ENCODE data around the gene OR12D1. TPM values are rescaled to one million over a fixed set of nuclear protein-coding genes. Genes with fewer than 3 reads are reported as not detected.
A peak's percentile ranks its signal among the peaks of the same experiment; 100 is the strongest.
"Not testable (repeated sequence)": the region's sequence is repeated elsewhere in the genome, so short reads cannot be mapped to it uniquely, and the experiment has no call there.

OR12D1 gene
- not detected for total RNA-seq

DNA sequence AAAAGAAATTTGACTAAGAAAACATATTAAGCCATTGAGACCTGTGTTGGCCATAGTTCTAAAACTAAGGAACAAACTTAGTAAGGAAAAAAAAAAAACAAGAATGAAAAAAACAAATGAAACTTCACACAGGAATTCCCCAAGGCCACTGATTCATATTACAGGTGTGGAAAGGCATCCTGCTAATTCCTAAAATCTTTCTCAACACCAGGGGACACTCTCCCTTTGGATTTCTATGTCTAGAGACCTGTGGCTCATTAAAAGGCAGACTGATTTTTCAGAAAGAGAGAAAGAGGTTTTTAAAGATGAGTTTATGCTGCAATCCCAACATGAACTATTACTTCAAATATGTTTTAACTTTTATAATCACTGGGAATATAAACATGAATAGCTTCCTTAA lies at the start of gene OR12D1:
TSS of gene OR12D1 (plus strand) at position 341 of the 400 bp plus-strand sequence.
- DNase-seq (ENCODE audit: low read depth in 2 of 3, low spot score in 2 of 3), result peak in 1 of 3 donors; percentile 10

DNA sequence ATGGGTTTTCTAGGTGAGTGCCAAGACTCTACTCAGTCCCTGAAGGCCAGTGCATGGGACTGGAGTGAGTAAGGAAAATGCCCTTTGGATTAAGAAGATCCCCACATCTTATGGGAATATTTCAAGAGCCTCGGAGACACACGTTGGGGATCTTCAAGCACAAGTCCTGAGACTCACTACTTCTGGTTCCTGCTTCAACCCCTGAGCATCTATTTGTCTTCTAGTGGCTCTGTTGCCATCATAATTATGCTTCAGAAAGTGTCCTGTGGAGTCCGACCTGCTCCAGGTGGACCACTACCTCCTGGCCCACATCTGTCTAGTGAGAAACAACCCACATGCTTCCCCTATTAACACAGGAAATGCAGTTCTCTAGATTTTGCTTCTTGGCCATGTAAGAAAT lies 46.0 kb upstream of the OR12D1 start, which contains the start of gene OR5V1:
TSS of gene OR5V1 (minus strand) at position 101 of the 400 bp plus-strand sequence. CDS start 12,670 bp downstream, outside the sequence.
- DNase-seq (ENCODE audit: low read depth in 2 of 3, low spot score in 2 of 3), result no peak

DNA sequence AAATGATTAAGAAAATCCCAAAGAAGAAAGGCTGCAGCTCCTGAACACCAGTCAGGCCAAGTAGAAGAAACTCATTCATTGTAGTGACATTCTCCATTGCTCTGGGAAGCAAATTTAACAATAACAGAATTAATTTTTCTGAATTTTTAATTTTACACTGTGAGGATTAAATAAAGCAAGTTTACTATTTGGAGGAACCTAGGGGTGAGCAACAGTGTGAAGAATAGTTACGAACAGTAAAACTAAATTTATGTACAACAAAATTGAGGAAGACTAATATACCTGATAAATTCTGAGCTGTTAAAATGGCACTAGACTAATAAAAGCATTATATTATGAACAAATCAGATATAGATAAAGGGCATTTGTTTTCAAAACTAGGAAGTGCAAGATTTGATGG lies 39.5 kb upstream of the OR12D1 start, which contains the start of gene OR12D3:
TSS of gene OR12D3 (minus strand) at position 101 of the 400 bp plus-strand sequence. CDS start at position 97, 4 bp downstream.
- DNase-seq (ENCODE audit: low read depth in 2 of 3, low spot score in 2 of 3), result no peak

DNA sequence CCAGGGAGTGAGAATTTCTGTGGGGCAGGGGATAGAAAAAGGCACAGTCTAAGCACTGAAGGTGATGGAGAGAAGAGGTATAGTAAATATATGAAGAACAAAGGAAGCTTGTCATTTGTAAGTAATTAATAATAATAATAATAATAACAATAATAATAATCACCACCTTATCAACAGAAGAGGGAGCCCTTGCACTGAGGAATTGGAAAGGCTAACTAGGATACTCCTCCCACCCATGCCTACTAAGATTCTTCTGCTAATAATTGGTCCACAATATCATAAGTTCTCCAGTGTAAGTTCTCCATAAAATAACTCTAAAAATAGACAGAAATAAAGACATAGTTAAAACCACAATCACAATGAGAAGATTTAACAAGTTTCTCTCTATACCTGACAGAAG lies 38.7 kb upstream of the OR12D1 start:
- DNase-seq (ENCODE audit: low read depth in 2 of 3, low spot score in 2 of 3), result peak in 2 of 3 donors; percentile 22 to 35

DNA sequence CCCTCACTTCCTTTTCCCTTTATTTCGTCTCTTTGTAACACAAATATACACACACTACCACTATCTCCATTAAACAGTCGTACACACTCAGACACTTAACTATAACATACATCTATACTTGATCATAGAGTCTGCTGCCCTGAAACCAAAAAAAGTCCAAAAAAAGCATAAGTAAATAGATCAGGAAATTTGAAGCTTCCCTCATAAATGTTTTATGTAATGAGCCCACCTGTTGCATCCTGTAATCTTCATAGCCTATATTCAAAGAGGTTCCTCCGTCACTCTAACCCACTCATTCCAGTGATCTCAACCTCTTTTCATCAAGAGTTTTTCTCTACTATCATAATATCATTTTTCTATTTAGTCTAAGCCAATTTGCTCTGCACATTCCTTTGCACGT lies 26.2 kb upstream of the OR12D1 start:
- no peak for DNase-seq (ENCODE audit: low read depth in 2 of 3, low spot score in 2 of 3)

DNA sequence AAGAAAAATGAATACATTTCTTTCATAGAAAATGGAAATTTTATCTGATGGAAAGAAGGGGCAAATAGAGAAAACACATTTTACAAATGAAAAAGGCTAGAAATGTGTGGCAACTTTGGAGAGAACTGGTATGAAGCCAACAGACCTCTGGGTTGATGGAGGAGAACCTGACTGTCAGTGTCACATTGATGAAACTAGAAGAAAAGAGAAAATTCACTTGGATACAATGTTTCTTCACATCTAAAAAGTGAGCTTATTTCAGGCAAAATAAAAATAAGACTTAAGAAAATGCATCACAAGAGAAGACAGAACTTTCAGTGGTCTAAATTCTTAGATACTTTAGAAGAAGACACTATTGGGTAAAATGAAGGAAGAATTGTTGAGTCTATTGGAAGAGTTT lies 19.4 kb upstream of the OR12D1 start, which contains the start of gene OR12D2:
TSS of gene OR12D2 (plus strand) at position 301 of the 400 bp plus-strand sequence. CDS start 1,069 bp downstream, outside the sequence.
- DNase-seq (ENCODE audit: low read depth in 2 of 3, low spot score in 2 of 3), result no peak

DNA sequence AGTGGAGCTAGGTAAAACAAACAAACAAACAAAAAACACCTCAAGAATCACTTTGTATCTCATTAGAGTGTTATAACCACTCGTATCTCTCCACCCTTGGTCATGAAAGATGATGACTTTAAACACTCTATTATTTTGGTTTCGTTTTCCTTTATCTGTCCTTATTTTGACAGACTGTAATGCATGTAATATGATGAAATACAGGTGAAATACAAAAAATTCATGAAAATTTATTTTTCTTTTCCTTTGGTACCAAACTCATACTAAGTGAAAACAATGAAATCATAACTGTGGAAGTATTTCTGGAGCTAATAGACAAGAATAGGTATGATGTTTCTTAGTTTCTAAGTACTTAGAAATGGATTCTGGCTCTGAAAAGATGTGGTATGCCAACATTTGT lies 15.2 kb upstream of the OR12D1 start:
- no peak for DNase-seq (ENCODE audit: low read depth in 2 of 3, low spot score in 2 of 3)

DNA sequence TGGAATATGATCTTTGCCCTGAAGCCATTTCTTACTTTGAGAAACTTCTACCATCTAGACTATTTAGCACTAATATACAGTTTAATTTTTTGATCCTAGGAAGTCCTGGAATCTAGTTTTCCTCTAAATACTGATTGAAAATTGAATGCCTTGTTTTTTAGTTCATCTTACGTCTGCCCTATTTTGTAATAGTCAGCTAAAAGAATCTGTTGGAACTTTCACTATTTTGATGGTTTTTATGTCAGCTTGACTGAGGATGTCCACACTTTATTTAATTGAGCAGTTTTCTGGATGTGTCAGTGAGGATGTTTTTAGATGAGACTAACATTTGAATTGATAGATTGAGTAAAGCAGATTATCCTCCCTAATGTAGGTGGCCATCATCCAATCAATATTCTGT lies 10.9 kb upstream of the OR12D1 start:
- no peak for DNase-seq (ENCODE audit: low read depth in 2 of 3, low spot score in 2 of 3)

DNA sequence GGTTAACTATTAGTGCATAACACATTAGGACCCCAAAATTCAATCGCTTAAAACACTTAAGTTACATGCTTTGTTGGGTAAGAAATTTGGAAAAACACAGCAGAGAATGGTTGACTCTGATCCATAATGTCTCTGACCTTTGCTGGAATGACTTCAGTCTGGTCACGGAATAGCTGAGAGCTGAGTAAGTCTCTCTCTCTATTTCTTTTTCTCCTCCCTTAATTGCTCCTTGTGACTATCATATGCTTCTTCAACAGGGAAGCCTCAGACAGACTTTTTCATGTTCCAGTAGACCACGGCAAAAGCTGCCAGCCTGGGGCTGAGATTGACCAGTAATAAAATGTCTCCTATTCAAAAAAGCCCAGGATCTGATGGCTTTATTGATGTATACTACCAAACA lies 4.8 kb downstream of the OR12D1 start:
- no peak for DNase-seq (ENCODE audit: low read depth in 2 of 3, low spot score in 2 of 3)

DNA sequence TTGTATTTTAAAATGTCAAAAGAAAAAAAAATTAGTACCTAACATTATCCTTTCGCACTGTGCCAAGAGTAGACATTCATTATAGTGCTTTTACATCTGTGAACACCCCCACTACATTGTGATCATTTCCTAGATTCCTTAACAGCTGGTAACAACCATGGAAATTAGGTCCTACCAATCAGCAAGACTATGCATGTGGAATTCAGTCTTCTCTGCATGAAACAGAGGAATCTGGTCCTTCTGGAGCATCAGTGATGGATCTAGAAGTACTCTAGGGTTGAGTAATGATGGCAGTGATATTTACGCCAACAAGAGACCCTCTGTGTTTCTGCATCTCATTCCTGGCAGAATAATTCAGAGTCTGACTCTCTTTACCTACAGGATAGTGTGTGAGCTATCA lies 9.4 kb downstream of the OR12D1 start:
- DNase-seq (ENCODE audit: low read depth in 2 of 3, low spot score in 2 of 3), result no peak

DNA sequence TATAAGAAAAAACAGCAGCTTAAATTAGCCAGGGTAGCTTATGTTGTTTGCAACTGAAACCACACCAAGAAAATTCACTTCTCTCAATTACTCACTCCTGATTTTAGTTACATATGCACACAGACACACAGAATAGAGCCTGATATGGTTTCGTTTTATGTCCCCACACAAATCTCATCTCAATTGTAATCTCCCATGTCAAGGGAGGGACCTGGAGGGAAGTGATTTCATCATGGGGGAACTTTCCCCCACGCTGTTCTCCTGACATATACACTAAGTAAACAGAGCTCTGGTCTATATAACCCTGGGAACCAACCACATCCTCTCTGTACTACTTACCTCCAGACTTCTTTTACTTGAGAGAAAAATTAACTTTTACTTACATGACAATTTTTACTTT lies 9.8 kb downstream of the OR12D1 start:
- DNase-seq (ENCODE audit: low read depth in 2 of 3, low spot score in 2 of 3), result no peak

DNA sequence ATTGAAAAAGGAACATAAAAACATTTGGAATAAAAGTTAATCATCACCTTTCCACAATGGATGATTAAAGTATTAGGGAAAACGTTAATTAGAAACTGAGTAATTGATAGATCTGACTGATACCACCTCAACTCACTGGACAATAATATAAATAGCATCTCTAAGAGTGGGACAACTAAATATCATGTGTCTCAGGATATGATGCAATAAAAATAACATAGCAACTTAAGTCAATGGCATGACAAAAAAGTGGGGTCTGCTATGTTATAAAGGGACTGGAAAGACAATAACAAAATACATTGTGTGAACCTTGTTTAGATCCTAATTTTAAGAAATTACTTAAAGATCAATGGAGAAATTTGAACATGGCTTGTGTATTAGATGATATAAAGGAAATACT lies 10.3 kb downstream of the OR12D1 start:
- DNase-seq (ENCODE audit: low read depth in 2 of 3, low spot score in 2 of 3), result no peak

DNA sequence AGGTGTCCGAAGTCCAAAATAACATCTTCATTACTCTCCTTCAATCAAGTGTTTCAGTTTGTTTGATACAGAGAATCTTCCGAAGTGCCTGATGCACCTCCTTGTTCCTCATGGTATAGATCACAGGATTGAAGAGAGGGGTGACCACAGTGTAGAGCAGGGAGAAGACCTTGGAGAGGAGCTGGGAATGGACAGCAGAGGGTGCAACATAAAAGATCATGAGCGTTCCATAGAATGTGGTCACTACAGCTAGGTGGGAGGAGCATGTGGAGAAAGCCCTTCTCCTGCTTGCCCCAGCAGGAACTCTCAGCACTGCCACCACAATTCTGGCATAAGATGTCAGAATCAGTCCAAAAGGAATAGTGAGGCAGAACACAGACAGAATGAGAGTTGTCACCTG lies 11.9 kb downstream of the OR12D1 start:
- no peak for DNase-seq (ENCODE audit: low read depth in 2 of 3, low spot score in 2 of 3)

DNA sequence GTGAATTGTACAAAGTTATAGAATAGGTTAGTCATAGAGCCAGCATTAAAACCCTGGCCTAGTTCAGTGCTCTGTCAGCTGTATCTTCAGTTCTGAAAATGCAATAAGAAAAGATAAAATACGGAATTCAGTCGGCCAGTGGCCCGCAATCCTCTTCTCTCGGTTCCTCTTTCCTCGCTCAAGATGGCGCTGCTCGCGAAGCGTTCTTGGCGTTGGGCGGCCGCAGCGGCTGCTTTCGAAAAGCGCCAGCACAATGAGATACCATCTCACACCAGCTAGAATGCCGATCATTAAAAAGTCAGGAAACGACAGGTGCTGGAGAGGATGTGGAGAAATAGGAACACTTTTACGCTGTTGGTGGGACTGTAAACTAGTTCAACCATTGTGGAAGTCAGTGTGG lies 22.0 kb downstream of the OR12D1 start:
- DNase-seq (ENCODE audit: low read depth in 2 of 3, low spot score in 2 of 3), result peak in 2 of 3 donors; percentile 21 to 41

DNA sequence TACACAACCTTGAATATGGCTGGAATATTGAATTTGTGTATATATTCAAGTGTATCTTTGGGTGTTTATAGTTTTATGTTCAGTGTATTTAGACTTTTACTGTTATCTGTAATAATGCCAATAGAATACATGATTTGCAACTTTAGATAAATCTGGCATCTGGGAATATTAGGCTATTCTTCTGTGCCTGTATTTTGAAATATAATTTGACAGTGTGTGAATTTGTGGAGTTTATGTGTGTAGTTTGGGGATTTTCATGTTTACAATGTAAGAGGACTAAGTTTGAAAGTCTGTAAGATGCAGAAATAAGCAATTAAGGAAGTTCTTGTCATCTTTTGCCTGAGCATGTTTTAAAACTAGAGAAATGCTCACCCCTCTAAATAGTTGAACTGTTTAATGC lies 24.3 kb downstream of the OR12D1 start, which contains the start of gene OR10C1:
TSS of gene OR10C1 (plus strand) at position 301 of the 400 bp plus-strand sequence. CDS start 710 bp downstream, outside the sequence.
- no peak for DNase-seq (ENCODE audit: low read depth in 2 of 3, low spot score in 2 of 3)

DNA sequence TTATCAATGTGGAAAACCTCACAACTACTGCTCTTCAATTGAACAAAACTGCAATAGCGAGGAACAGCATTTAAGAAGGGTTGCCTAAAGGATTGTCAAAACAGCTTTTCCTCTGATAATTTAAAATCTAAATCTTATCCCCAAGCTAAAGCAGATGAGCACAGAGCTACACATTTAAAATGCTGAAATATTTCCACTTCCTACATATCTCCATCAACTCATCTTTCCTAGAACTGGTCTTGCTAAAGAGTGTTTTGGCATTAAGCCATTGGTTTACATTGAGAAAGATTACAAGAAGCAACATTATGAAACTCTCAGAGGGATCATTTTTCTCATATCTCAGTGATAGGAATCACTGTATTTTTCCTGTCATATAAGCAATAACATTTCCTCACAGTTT lies 28.0 kb downstream of the OR12D1 start:
- DNase-seq (ENCODE audit: low read depth in 2 of 3, low spot score in 2 of 3), result no peak

DNA sequence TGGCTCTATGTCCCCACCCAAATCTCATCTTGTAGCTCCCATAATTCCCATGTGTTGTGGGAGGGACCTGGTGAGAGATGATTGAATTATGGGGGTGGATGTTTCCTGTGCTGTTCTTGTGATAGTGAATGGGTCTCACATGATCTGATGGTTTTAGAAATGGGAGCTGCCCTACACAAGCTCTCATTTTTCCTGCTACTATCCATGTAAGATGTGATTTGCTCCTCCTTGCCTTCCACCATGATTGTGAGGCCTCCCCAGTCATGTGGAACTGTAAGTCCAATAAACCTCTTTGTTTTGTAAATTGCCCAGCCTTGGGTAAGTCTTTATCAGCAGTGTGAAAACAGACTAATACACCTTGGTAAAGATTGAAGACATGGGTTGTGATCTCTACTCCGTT lies 29.3 kb downstream of the OR12D1 start:
- DNase-seq (ENCODE audit: low read depth in 2 of 3, low spot score in 2 of 3), result not testable (repeated sequence)

DNA sequence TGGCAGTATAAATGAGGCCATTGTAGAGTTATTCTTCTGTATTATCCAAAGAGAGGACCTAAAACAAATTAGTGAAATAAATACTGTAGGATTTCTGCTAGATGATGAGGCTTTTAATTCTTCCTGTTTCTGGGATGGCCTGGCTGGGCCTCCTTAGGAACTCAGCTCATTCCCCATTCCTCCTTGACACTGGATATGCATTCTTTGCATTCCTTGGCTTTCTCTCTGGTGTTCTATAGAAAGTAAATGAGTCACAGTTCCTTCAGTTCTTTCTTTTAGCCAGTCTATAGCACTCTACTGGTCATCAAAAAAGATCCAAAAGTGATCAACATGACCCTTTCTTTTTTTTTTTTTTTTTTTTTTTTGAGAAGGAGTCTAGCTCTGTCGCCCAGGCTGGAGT lies 32.9 kb downstream of the OR12D1 start:
- no peak for DNase-seq (ENCODE audit: low read depth in 2 of 3, low spot score in 2 of 3)

DNA sequence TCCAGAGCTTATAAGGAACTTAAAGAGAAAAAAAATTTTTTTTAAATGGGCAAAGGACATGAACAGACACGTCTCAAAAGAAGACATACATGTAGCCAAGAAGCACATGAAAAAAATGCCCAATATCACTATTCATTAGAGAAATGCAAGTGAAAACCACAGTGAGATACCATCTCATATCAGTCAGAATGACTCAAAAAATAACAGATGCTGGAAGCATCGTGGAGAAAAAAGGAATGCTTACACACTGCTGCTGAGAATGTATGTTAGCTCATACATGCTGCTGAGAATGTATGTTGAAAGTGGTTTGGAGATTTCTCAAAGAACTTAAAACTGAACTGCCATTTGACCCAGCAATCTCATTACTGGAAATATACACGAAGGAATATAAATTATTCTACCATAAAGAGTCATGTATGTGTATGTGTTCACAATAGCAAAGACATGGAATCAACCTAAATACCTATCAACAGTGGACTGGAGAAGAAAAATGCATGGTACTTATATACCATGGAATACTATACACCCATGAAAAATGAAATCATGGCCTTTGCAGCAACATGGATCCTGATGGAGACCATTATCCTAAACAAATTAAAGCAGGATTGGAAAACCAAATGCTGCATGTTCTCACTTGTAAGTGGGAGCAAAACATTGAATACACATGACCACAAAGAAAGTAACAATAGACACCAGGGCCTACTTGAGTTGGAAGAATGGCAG lies 36.9 kb downstream of the OR12D1 start:
- DNase-seq (ENCODE audit: low read depth in 2 of 3, low spot score in 2 of 3), result no peak

DNA sequence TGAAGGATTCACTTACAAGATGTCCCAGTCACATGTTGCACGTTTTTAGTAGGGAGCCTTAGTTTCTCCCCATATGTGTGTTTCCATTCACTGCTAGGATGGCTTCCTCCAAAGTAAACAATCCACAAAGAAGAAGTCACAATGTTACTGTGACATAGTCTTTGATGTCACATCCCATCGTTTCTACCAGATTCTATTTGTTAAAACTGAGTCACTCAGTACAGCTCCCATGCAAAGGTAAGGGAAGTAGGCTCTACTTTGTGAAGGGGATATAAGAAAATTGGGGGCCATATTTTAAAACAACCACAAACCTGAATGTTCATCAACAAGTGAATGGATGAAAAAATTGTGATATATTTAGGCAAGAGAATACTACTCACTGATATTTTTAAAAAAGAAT lies 42.2 kb downstream of the OR12D1 start, which contains the start of the genes OR11A1 and OR2H1:
TSS of gene OR11A1 (minus strand) at position 101 of the 400 bp plus-strand sequence. CDS start 29,430 bp downstream, outside the sequence.
TSS of gene OR2H1 (plus strand) at position 185 of the 400 bp plus-strand sequence. CDS start 4,615 bp downstream, outside the sequence.
- DNase-seq (ENCODE audit: low read depth in 2 of 3, low spot score in 2 of 3), result no peak

DNA sequence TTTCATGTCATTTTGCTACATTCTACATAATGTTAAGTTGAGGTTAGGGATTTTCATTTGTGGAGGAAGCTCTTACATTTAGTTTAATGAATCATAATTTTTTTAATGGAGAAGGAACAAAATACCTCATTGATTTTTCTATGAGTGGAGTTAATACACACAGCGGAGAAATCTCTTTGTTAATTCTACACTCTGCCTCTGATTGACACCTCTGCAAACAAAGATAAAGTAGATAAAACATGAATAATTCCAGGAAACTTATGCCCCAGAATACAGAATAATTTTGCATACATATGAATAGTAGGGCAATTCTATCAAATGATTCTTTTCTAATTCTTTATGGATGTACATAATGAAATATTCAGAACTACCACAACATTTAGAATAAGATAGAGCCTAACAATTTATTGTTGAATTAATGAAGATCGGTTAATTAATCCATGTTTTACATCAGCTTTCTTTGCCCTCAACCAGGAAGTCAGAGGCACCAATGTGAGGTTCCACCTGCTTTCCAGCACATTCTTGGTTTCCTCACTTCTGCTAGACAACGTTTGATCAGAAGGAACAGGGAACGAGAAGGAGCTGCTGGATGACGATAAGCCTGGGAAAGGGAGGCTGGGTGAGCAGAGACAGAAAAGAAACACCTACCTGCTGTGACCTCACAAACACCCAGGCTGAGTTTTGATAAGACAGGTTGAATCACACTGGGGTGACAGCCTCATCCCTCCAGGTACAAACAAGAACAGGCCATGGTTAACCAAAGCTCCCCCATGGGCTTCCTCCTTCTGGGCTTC lies 46.5 kb downstream of the OR12D1 start:
- no peak for DNase-seq (ENCODE audit: low read depth in 2 of 3, low spot score in 2 of 3)

All from hematopoietic multipotent progenitor cell (in vitro differentiated cells).